Stimulated activated naive CD4-positive, alpha-beta T cell (primary cell): Measurements from ENCODE around the gene AKAP13.

ENCODE experiments used
- DNase-seq, 6 experiments: peaks; one replicate each; lab custom pipeline; 2025; lab: John Stamatoyannopoulos, UW

AKAP13 gene

GRCh38 chr15:85730001-85730820 is 349.8 kb downstream of the AKAP13 start:
- peak in 5 of 6 experiments; percentile 23 to 73 (median 40) for DNase-seq

GRCh38 chr15:85733416-85733815 is 353.0 kb downstream of the AKAP13 start:
- no peak for DNase-seq

GRCh38 chr15:85737061-85737460 is 356.7 kb downstream of the AKAP13 start:
- no peak for DNase-seq

GRCh38 chr15:85741021-85741421 is 360.6 kb downstream of the AKAP13 start:
- no peak for DNase-seq

- DNase-seq: no peak
Observed at GRCh38 chr15:85741662-85742061, 361.3 kb downstream of the AKAP13 start.

GRCh38 chr15:85742186-85742821 is 361.9 kb downstream of the AKAP13 start:
- DNase-seq: no peak

- DNase-seq: no peak
Observed at GRCh38 chr15:85743392-85744055, 363.1 kb downstream of the AKAP13 start.

GRCh38 chr15:85744579-85744978 is 364.2 kb downstream of the AKAP13 start:
- DNase-seq: no peak

GRCh38 chr15:85745023-85745422 is 364.6 kb downstream of the AKAP13 start:
- DNase-seq: no peak

GRCh38 chr15:85745525-85746150 is 365.2 kb downstream of the AKAP13 start:
- DNase-seq: no peak

GRCh38 chr15:85746641-85747040 is 366.2 kb downstream of the AKAP13 start:
- DNase-seq: no peak

GRCh38 chr15:85748176-85748575 is 367.8 kb downstream of the AKAP13 start:
- no peak for DNase-seq

GRCh38 chr15:85748729-85749128 is 368.3 kb downstream of the AKAP13 start:
- no peak for DNase-seq

- no peak for DNase-seq
Observed at GRCh38 chr15:85749261-85750151, 369.1 kb downstream of the AKAP13 start.

- DNase-seq: no peak
Observed at GRCh38 chr15:85750319-85751290, 370.2 kb downstream of the AKAP13 start.

- DNase-seq: no peak
Observed at GRCh38 chr15:85751291-85752123, 371.1 kb downstream of the AKAP13 start.

- no peak for DNase-seq
Observed at GRCh38 chr15:85752124-85752475, 371.7 kb downstream of the AKAP13 start.

GRCh38 chr15:85752491-85752961 is 372.1 kb downstream of the AKAP13 start:
- no peak for DNase-seq

- no peak for DNase-seq
Observed at GRCh38 chr15:85753261-85753660, 372.9 kb downstream of the AKAP13 start.
